H1 (cell line): ENCODE results near the gene INKA2. TPM values are rescaled to one million over a fixed set of nuclear protein-coding genes. Genes with fewer than 3 reads are reported as not detected.

Source experiments
- CBX5 ChIP-seq: fragments of 300-800, 300-1000 bp; sonication (generic); IDR thresholded peaks from 2 replicates; pipeline ENCODE4 v1.7.1; 2016; ENCODE audit warnings: antibody characterized with exemption, low read length, low read depth
- PHF8 ChIP-seq: fragments of 200-600 bp; sonication (generic); conservative IDR thresholded peaks from 2 replicates; pipeline ENCODE4 v1.7.1; 2012; ENCODE audit warnings: low read depth, mild to moderate bottlenecking, inconsistent platforms, low read length, moderate library complexity
- POLR2A ChIP-seq, 2 experiments: IDR thresholded peaks; 1 replicate in 1 of 2; 2 replicates in 1 of 2; pipeline ENCODE4 v1.6.1; 2011; ENCODE audit warnings: low read depth in 2 of 2, low read length in 2 of 2, mild to moderate bottlenecking in 2 of 2; ENCODE audit errors: control extremely low read depth in 1 of 2
- SAP30 ChIP-seq: fragments of 300-600 bp; sonication (generic); IDR thresholded peaks from 2 replicates; pipeline ENCODE4 v1.7.1; 2012; ENCODE audit warnings: low read length, moderate library complexity, mild to moderate bottlenecking, inconsistent platforms; ENCODE audit not compliant: insufficient read depth, insufficient replicate concordance
- SP1 ChIP-seq: IDR thresholded peaks from 2 replicates; pipeline ENCODE4 v1.6.1; 2011; ENCODE audit warnings: low read depth, low read length
- TCF12 ChIP-seq: IDR thresholded peaks from 2 replicates; pipeline ENCODE4 v1.6.1; 2011; ENCODE audit warnings: low read depth, mild to moderate bottlenecking, low read length
- polyA plus RNA-seq, 7 experiments: library from polyadenylated mRNA; depleted of rRNA in 3 of 7; stranded (reverse) in 5 of 7; unstranded in 2 of 7; fragments of >200 nt in 5 of 7; fragments of 200-250 nt in 2 of 7; gene quantifications; 1 replicate in 5 of 7; 2 replicates in 1 of 7; 4 replicates in 1 of 7; pipeline versions ENCODE4 v1.2.1 to v1.2.3, GENCODE V29; 2011 to 2013; ENCODE audit warnings: missing spikeins in 2 of 7, mixed read lengths in 2 of 7
- total RNA-seq: library from RNA; stranded (reverse); fragmentation: NEBNext Ultra II Directional; extraction: Animal tissue kit (Norgen Biotek cat#: 25700); gene quantifications from 2 replicates; pipeline ENCODE4 v1.2.1, GENCODE V29; 2021
- TF ChIP-seq, protein P1 (sequence below): IDR thresholded peaks from 2 replicates; pipeline ENCODE4 v1.6.1; 2012; ENCODE audit warnings: inconsistent platforms

Gene INKA2
- total and polyA plus RNA-seq, 2 of the 8 experiments (the other 6 are each of a cell fraction or from before 2014, with no cell fraction given): 4.2 to 11.5 TPM

DNA sequence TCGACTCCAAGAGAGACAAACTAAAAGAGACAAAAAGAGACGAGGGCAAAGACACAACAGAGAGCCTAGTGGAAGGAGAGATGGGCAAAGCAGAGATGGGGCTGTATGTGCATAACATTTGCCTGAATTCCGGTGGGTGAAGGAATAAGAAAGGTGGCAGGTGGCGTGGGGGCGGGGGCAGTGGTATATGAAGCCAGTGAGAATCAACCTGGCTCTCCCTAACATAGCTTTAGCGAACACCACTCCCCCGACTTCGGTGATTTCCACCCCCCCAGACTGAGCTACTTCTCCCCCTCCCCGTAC lies 1.1 kb downstream of the INKA2 start (continued):
- TF ChIP-seq, protein P1, sequence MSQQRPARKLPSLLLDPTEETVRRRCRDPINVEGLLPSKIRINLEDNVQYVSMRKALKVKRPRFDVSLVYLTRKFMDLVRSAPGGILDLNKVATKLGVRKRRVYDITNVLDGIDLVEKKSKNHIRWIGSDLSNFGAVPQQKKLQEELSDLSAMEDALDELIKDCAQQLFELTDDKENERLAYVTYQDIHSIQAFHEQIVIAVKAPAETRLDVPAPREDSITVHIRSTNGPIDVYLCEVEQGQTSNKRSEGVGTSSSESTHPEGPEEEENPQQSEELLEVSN: no peak
- TF ChIP-seq POLR2A (IDR thresholded peaks at IDR 0.05; ENCODE audit: control extremely low read depth in 1 of 2, low read depth in 2 of 2, low read length in 2 of 2): no peak
- TF ChIP-seq PHF8: no peak
- TF ChIP-seq CBX5: no peak
- TF ChIP-seq SP1: 0 out of 2 replicates have a peak, but pooled peaks have one; percentile 13
- peak; percentile 33; the same call in 1 of the 2 replicates for TF ChIP-seq TCF12
- peak; percentile 44 for TF ChIP-seq SAP30
